G401.6 (cell line): ENCODE measurements around the gene CCDC102A.
A peak's percentile ranks its signal among the peaks of the same experiment; 100 is the strongest.
"Not testable (repeated sequence)": the region's sequence is repeated elsewhere in the genome, so short reads cannot be mapped to it uniquely, and the experiment has no call there.

Source experiments
- FAIRE-seq: peaks from 2 replicates; lab custom pipeline; 2012; peaks lifted over from hg19 to GRCh38; lab: Jason Lieb, UNC

The CCDC102A gene

DNA sequence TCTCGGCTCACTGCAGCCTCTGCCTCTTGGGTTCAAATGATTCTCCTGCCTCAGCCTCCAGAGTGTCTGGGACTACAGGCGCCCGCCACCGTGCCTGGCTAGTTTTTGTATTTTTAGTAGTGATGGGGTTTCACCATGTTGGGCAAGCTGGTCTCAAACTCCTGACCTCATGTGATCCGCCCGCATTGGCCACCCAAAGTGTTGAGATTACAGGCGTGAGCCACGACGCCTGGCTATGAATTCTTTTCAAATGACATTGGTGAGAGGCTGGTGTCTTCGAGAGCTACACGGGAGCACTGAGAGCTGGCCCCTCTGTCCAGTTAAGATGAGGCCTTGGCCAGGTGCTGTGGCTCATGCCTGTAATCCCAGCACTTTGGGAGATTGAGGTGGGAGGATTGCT, 36.4 kb downstream of the CCDC102A start:
- FAIRE-seq: not testable (repeated sequence)

GRCh38 chr16:57498031-57498430, 38.3 kb downstream of the CCDC102A start:
- FAIRE-seq: no peak

GRCh38 chr16:57497121-57497520, 39.2 kb downstream of the CCDC102A start:
- no peak for FAIRE-seq

- FAIRE-seq: no peak
Measured at GRCh38 chr16:57493767-57494166, 42.6 kb downstream of the CCDC102A start.

DNA sequence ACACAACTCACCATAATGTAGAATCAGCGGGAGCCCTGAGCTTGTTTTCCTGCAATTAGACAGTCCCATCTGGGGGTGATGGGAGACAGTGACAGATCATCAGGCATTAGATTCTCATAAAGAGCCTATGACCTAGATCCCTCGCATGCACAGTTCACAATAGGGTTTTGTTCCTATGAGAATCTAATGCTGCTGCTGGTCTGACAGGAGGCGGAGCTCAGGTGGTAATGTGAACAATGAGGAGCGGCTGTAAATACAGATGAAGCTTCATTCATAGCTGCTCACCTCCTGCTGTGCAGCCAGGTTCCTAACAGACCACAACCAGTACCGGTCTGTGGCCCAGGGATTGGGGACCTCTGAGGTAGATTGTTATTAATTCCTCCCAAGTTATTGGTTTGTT, 47.1 kb downstream of the CCDC102A start:
- FAIRE-seq: no peak

DNA sequence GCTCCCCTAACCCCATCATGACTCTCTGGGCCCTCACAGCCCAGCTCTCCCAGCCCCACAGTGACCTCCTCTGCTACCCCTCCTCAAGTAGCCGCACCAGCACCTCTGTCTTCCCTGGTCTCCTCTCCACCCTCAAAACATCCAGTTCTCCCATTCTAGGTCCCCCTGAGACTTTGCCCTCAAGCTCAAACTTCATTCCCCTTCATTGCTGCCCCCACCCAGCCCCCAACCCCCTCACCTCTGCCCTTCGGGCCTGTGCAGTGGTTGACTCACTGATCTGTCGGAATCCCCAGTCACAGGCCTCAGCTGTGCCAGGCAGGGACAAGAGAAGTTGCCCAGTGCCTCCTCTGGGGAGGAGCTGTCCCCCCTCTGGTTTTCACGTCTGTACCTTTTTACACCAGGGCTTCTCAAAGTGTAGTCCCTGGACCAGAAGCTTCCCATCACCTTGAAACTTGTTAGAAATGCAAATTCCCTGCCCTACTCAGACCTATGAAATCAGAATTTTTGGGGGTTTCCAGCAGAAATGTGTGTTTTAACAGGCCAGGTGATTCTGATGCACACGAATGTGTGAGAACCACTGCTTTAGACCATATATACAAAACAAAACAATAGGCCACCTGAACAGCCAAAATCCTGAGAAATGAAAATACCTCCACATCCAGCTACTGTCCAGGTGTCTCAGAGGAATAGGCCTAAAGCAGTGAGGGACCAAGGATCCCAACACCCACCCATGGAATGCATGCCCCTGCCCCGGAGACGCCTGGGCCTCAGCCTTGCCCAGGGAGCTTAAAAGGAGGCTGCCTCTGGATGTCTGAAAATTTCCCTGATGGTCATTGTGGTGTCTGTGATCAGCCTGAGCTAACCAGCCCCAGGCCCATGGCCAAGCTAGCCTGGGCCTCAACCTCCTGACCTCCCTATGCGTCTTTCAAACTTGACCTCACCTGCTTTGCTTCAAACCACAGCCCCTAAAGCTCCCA, 49.2 kb downstream of the CCDC102A start:
- no peak for FAIRE-seq

GRCh38 chr16:57485916-57486857, 50.2 kb downstream of the CCDC102A start, which contains the start of gene DOK4:
Gene DOK4, minus strand, starts transcription at chr16:57486493. Its CDS starts 6,986 bp downstream, at chr16:57479507.
- no peak for FAIRE-seq

DNA sequence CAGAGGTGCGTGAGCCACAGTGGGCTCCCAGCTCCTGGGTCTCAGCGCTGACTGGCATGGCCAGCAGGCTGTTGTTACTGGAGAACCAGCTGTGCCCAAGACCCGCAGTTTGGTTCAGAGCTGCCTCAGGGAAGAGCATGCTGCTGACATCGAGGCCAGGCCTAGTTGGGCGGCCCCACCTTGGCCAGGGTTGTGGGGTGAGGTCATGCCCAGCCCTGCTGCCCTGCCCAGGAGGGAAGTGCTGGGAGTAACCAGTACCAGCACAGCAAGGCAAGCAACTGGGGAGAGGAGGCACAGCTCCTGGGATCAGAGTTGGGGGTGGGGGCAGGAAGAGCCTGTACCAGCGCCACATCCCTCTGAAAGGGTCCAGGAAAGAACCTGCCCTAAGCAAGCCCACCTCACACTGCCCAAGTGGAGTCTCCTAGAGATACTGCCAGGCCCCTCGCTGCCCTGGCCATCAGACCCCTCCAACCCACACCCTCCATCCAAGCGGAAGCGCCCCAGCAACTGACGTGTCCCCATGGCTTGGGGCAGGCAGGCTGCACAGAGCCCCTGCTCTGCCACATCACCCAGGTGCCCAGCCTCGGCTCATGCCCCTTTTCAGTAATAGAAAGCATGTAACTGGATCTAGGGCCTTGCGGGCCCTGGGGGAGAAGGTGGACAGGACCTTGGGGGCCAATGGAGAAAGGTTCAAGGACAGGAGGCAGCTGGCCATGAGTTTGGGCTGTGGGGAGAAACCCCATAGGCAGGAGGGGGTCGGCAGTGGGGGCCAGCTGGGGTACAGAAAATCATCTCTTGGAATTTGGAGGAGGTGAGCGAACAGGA, 51.1 kb downstream of the CCDC102A start:
- no peak for FAIRE-seq

GRCh38 chr16:57484515-57485005, 51.8 kb downstream of the CCDC102A start:
- no peak for FAIRE-seq

DNA sequence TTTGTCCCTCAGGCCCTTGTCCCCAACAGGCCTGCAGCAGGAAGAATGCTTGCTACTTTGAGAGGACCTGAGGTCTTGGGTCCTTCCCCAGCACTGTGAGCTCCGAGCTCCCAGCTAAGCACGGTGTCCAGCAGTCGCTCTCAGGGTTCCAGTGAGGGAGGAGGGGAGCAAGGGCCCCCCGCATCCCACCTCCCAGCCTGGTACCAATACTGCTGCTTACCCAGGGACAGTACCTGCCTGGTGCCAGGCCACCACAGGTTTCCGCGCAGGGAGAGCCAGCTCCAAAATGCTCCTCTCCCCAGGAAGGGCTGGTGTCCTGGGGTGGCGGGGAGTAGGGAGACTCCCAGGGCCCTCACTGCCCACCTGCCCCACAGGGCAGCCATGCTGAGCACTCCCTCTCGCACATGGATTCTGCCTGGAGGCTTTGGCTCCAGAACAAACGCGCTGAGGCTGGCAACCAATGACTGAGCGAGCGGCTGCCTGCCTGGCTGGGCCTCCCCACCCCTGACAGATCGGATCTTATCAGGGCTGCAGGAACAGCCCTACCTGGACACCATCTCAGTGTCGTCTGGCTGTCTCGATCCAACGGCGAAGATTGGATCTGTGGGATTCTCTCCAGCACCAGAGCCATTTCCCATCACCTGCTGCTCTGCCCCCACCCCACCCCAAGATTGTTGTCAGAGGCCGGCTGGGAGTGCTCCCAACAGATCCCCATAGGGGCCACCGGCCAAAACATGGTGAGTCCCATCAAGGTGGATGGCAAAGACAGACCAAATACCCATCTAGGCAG, 52.5 kb downstream of the CCDC102A start:
- FAIRE-seq: no peak

- FAIRE-seq: no peak
Measured at GRCh38 chr16:57482845-57483545, 53.4 kb downstream of the CCDC102A start.

DNA sequence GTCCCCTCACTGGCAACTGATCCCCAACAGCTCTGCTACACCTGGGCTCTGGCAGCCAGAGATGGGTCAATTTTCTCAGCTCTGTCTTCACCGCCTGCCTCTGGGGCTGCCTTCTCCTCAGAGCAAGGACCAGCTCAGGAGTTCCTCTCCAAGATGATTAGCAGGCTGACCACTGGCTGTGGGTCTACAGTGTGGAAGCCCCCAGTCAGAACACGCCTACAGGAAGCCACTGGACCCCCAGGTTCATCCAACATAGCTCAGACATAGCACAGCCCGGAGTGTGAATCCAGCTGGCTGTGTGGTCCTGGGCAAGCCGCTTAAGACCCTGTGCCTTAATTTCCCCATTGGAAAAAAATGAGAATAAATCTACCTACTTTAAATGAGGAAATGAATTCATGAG, 55.0 kb downstream of the CCDC102A start:
- no peak for FAIRE-seq

GRCh38 chr16:57480754-57481230, 55.6 kb downstream of the CCDC102A start:
- FAIRE-seq: no peak

DNA sequence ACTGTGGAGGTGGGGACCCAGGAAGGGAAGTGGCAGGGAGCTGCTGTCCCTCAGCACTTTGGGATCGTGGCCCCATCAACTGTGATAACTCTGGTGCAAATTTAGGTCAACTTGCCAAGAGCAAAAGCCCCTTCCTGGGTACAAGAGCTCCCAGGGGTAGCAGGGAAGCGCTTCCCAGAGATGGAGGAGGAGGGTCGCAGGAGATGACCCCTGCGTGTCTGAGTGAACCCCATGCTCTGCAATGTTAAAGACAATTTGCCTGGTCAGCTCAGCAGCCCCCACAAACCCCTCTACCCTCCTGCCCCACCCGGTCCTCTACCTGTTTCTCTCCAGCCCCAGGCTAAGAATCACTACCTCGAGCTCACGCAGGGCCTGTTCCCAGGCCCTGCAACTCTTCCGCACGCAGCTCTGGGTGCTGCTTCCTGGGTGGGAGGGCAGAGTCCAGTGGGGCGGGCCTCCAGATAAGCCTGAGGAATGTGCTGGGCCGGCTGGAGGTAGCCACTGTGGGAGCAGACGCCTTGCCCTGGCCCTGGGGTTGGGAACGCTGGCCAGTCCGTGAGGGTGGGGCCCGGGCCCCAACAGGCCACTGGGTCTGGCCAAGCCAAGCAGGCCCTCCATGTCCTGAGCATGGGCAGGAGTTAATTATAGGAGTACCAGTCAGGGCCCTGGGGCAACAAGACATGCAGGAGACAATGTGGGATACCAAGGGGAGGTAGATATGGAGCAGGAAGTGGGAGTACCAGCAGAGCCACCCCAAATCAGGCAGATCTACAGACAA, 56.2 kb downstream of the CCDC102A start:
- no peak for FAIRE-seq

DNA sequence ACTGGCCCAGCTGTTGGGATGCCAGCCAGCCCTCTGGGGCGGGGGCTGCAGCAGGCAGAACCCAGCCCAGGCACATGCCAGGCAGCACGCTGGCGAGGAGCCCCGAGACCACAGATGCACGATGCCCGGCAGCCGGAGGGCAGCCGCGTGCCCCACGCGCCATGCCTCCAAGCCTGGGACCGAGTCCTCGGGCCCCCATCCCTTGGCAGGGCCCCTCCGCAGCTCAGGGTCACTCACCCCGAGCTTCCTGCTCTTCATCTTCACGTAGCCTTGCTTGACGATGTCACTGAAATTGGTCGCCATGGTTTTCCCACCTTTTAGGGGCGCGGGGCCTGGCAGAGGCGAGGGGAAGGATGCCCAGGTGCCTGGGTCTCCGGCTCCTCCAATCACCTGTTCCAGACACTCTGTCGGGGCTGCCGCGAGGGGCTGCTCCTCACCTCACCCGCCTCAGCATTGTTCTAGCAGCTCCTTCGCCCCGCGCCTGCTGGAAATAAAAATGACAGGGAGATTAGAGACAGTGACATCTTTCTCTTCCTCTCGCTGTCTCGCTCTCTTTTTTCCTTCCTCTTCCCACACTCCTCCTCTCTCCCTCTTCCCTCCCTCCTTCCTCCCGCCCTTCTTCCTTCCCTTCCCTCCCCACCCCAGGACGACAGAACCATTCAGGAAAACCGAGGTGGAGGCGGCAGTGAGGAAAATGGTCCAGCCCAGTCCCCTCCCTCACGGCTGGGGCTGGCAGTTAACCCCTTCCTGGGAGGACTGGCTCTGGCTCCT, 57.0 kb downstream of the CCDC102A start:
- FAIRE-seq: peak; percentile 91

- no peak for FAIRE-seq
Measured at GRCh38 chr16:57478396-57479204, 57.8 kb downstream of the CCDC102A start.

- no peak for FAIRE-seq
Measured at GRCh38 chr16:57477531-57478202, 58.7 kb downstream of the CCDC102A start.
